ENCODE data around the gene ENOPH1.

The ENOPH1 gene

DNA sequence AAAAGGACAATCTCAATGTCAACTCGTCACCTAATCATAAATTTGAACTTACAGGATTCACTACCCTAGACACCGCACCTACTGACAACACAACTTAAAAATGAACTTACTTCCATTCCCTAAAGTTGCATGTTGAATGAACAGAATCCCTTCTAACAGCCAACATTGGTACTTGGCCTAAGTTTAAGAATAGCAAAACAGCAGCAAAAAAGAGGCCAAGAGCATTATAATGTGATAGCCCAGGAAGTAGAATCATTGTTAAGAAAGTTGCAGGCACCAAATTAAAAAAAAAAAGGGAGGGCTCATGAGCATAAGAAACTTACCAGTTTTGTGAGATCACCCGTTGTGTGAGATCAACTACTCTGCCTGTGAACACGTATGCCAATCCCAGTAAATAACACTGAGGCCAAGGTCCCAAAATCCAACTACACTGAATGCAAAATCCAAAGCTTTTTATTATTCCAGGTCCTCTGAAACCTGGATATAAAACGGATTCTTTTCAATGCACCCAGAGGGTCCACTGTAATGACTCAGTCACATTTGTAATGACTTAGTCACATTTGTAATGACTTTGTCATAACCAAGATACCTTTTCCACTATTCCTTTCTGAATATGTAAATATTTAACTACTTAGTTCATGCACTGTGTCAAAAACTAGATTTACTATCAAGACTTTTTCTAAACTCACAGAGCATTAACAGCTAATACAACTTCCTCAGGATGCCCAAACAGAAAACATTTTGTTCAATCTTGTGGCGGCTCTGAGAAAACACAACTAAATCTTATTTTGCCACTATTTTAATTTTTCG is 6.9 kb upstream of the ENOPH1 start:
- POLR2A ChIA-PET (ENCODE audit: low non-redundant PET) = no interaction called here
- CTCF ChIA-PET = no interaction called here
- no peak overlapping the region for H3K27ac ChIP-seq
- DNase-seq (ENCODE audit: low spot score) = peak; percentile 23
- no peak for TF ChIP-seq CTCF (conservative IDR thresholded peaks at IDR 0.05; ENCODE audit: low read depth)

DNA sequence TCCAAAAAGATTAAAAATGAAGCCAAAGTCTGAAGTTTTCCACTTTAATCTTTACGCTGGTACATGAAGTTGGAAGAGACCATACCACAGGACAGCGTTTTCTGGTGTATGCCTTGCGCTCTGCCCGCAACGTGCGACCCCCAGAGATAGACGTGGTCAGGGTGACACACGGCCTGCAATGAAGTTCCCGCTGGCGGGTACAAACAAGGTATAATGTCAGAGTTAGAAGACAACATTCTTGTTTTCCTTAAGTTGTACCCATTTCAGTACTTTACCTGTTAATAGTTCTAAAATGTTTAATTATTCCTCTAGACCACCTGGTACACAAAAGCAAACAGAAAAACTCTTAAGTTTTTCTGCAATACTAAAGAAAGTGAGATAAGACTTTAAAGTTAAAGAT is 4.9 kb upstream of the ENOPH1 start:
- TF ChIP-seq CTCF (conservative IDR thresholded peaks at IDR 0.05; ENCODE audit: low read depth) = no peak
- no peak overlapping the region for H3K27ac ChIP-seq
- ChIA-PET POLR2A (ENCODE audit: low non-redundant PET) (no interaction called here), CTCF (no interaction called here)
- DNase-seq (ENCODE audit: low spot score) = no peak

GRCh38 chr4:82428526-82428968 is 1.8 kb upstream of the ENOPH1 start:
- ChIA-PET CTCF (interaction anchor here (0.6 to 2.2 kb wide), 4 partner anchors 9 to 54 kb away, joined by 3 to 9 read pairs (median 5); partner anchors contain the start of gene HNRNPD), POLR2A (ENCODE audit: low non-redundant PET) (interaction anchor here (1.0 to 1.5 kb wide), 4 partner anchors 9 to 56 kb away, joined by 3 to 6 read pairs (median 4); no protein-coding TSS in a partner anchor)
- H3K27ac ChIP-seq = peak overlapping the region; percentile 95
- DNase-seq (ENCODE audit: low spot score) = no peak
- TF ChIP-seq CTCF (conservative IDR thresholded peaks at IDR 0.05; ENCODE audit: low read depth) = no peak

DNA sequence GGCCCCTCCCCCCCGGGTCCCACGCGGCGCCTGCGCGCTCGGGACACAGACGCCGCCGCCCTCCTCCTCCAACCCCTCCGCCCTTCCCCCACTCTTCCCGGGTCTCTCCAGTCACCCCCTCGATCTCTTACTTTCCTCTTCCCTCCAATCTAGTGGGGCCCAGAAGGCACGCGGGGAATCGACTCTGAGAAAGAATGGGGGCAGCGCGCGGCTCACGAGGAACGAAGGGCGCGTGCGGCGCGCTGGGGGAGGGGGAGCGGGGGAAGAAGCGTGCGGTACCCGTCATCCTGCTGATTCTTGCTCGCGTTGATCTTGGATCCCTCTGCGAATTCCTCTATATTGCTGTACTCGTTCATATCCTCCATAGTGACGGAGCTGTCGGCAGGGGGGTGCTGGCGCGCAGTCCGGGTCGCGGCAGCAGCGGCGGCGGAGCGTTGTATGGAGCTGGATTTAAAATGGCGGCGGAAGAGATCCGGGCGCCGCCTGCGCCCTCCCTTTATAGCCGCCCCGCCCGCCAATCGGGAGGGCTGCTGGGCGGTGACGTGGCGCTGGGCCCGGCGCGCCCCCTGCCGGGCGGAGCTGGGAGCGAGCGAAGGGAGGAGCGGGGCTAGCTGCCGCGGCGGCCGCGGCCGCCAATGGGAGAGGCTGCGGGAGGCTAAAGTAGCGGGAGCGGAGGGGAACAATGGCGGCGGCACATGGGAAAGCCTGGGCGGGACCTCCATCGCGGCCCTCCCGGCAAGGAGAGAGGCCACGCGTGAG is 1.2 kb upstream of the ENOPH1 start:
- peak overlapping the region; percentile 95 for H3K27ac ChIP-seq
- DNase-seq (ENCODE audit: low spot score) = peak; percentile 92
- POLR2A ChIA-PET (ENCODE audit: low non-redundant PET) = interaction anchor here (0.6 to 1.5 kb wide), 5 partner anchors 8 to 62 kb away, joined by 3 to 6 read pairs (median 4); partner anchors contain the start of gene HNRNPD
- CTCF ChIA-PET = interaction anchor here (1.1 to 2.2 kb wide), 3 partner anchors 10 to 55 kb away, joined by 3 to 9 read pairs (median 6); partner anchors contain the start of gene HNRNPD
- peak; percentile 96 for TF ChIP-seq CTCF (conservative IDR thresholded peaks at IDR 0.05; ENCODE audit: low read depth)

DNA sequence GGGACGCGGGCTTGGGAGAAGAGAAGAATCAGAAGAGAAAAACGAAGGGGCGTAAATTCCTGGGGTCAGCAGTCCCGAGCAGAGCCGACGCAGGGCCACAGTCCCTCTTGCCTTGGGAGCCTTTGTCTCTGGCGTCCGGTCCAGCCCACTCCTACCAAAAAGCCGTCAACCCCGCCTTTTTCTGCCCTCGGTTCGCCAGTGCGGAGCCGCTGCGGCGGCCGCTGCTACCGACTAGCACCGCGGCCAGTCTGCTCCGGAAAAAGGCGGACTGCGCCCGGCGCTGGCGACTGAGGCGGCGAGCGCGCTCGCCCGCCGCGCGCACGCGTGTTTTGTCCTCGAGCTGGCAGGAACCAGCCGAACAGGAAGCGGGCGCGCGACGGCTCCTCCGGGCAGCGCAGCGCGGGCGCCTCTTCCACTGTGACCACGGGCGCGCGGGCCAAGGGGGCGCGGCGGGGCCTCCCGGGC is 630 bp upstream of the ENOPH1 start:
- POLR2A ChIA-PET (ENCODE audit: low non-redundant PET) = interaction anchor here (0.6 to 1.5 kb wide), 4 partner anchors 8 to 63 kb away, joined by 3 to 6 read pairs (median 4); partner anchors contain the start of gene HNRNPD
- TF ChIP-seq CTCF (conservative IDR thresholded peaks at IDR 0.05; ENCODE audit: low read depth) = peak; percentile 57
- peak; percentile 33 for DNase-seq (ENCODE audit: low spot score)
- CTCF ChIA-PET = interaction anchor here (1.1 to 2.2 kb wide), 3 partner anchors 10 to 55 kb away, joined by 3 to 9 read pairs (median 6); partner anchors contain the start of gene HNRNPD
- peak overlapping the region; percentile 95 for H3K27ac ChIP-seq
